Hypothalamus (tissue), 51 donors: ENCODE results near the gene PIGA.
"Not testable (repeated sequence)": the region's sequence is repeated elsewhere in the genome, so short reads cannot be mapped to it uniquely, and the experiment has no call there.

Source experiments
- DNase-seq, 51 donors: peaks; one replicate each; lab custom pipeline; 2025; lab: John Stamatoyannopoulos, UW

Gene PIGA

GRCh38 chrX:15321447-15321846 is 13.9 kb downstream of the PIGA start:
- peak in 1 of 51 donors; percentile 1 for DNase-seq

GRCh38 chrX:15320297-15320696 is 15.0 kb downstream of the PIGA start:
- DNase-seq, result no peak

GRCh38 chrX:15319075-15319474 is 16.2 kb downstream of the PIGA start:
- peak in 3 of 51 donors; percentile 1 to 34 (median 10) for DNase-seq

- no peak for DNase-seq
These were observed 19.8 kb downstream of the PIGA start, which contains the start of gene ASB11 for GRCh38 chrX:15315509-15315908. Gene ASB11, minus strand, starts transcription at chrX:15315640. Its CDS starts 35 bp downstream, at chrX:15315605.

GRCh38 chrX:15314472-15314871 is 20.9 kb downstream of the PIGA start:
- DNase-seq, result no peak

- DNase-seq, result no peak
These were observed 24.2 kb downstream of the PIGA start for GRCh38 chrX:15311119-15311518.

- DNase-seq, result peak in 11 of 51 donors; percentile 0 to 15 (median 4)
These were observed 25.2 kb downstream of the PIGA start for GRCh38 chrX:15310117-15310516.

GRCh38 chrX:15305899-15306298 is 29.4 kb downstream of the PIGA start:
- not testable (repeated sequence) for DNase-seq

- peak in 4 of 51 donors; percentile 0 to 6 (median 2) for DNase-seq
These were observed 33.4 kb downstream of the PIGA start for GRCh38 chrX:15301924-15302323.

- peak in 1 of 51 donors; percentile 34 for DNase-seq
These were observed 35.1 kb downstream of the PIGA start for GRCh38 chrX:15299941-15300851.

- no peak for DNase-seq
These were observed 36.5 kb downstream of the PIGA start for GRCh38 chrX:15298780-15299179.

GRCh38 chrX:15298201-15298600 is 37.1 kb downstream of the PIGA start:
- DNase-seq, result no peak

GRCh38 chrX:15293451-15293850 is 41.9 kb downstream of the PIGA start:
- no peak for DNase-seq

GRCh38 chrX:15292861-15293260 is 42.5 kb downstream of the PIGA start:
- no peak for DNase-seq

GRCh38 chrX:15277604-15278003 is 57.7 kb downstream of the PIGA start:
- no peak for DNase-seq

GRCh38 chrX:15274946-15275345 is 60.4 kb downstream of the PIGA start:
- DNase-seq, result no peak

GRCh38 chrX:15273275-15273674 is 62.0 kb downstream of the PIGA start:
- DNase-seq, result not testable (repeated sequence)

- DNase-seq, result no peak
These were observed 63.6 kb downstream of the PIGA start for GRCh38 chrX:15271757-15272156.

- peak in 3 of 51 donors; percentile 0 to 3 (median 1) for DNase-seq
These were observed 65.5 kb downstream of the PIGA start, which contains the start of gene ASB9 for GRCh38 chrX:15269618-15270521. Gene ASB9, minus strand, starts transcription at chrX:15270083. Its CDS starts 209 bp downstream, at chrX:15269874.
